ENCODE data around the gene UHRF1. TPM values are rescaled to one million over a fixed set of nuclear protein-coding genes. Genes with fewer than 3 reads are reported as not detected.

UHRF1 gene
- total and polyA plus RNA-seq, 2 of the 13 experiments (the other 11 are each of a cell fraction or from before 2014, with no cell fraction given), result 6.8 to 78.4 TPM

DNA sequence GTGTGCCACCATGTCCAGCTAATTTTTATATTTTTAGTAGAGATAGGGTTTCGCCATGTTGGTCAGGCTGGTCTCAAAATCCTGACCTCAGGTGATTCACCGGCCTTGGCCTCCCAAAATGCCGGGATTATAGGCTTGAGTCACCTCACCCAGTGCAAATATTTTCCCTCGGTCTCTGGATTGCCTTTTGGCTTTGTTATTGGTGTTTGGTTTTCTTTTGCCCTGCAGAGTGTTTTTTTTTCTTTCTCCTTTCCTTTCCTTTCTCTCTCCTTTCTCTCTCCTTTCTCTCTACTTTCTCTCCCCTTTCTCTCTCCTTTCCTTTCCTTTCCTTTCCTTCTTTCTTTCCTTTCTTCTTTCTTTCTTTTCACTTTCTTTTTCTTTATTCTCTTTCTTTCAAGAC lies 92.8 kb downstream of the UHRF1 start (continued):
- TF ChIP-seq, protein P1, sequence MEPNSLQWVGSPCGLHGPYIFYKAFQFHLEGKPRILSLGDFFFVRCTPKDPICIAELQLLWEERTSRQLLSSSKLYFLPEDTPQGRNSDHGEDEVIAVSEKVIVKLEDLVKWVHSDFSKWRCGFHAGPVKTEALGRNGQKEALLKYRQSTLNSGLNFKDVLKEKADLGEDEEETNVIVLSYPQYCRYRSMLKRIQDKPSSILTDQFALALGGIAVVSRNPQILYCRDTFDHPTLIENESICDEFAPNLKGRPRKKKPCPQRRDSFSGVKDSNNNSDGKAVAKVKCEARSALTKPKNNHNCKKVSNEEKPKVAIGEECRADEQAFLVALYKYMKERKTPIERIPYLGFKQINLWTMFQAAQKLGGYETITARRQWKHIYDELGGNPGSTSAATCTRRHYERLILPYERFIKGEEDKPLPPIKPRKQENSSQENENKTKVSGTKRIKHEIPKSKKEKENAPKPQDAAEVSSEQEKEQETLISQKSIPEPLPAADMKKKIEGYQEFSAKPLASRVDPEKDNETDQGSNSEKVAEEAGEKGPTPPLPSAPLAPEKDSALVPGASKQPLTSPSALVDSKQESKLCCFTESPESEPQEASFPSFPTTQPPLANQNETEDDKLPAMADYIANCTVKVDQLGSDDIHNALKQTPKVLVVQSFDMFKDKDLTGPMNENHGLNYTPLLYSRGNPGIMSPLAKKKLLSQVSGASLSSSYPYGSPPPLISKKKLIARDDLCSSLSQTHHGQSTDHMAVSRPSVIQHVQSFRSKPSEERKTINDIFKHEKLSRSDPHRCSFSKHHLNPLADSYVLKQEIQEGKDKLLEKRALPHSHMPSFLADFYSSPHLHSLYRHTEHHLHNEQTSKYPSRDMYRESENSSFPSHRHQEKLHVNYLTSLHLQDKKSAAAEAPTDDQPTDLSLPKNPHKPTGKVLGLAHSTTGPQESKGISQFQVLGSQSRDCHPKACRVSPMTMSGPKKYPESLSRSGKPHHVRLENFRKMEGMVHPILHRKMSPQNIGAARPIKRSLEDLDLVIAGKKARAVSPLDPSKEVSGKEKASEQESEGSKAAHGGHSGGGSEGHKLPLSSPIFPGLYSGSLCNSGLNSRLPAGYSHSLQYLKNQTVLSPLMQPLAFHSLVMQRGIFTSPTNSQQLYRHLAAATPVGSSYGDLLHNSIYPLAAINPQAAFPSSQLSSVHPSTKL (CRISPR knock-in tag; IDR thresholded peaks at IDR 0.05), result peak; percentile 83
- TF ChIP-seq SRY (CRISPR knock-in tag; IDR thresholded peaks at IDR 0.05), result no peak
- TF ChIP-seq KMT2B (CRISPR knock-in tag; IDR thresholded peaks at IDR 0.05), result no peak
- TF ChIP-seq CREM (IDR thresholded peaks at IDR 0.05), result no peak
- TF ChIP-seq CREM (CRISPR knock-in tag; IDR thresholded peaks at IDR 0.05), result no peak
- TF ChIP-seq, protein P2, sequence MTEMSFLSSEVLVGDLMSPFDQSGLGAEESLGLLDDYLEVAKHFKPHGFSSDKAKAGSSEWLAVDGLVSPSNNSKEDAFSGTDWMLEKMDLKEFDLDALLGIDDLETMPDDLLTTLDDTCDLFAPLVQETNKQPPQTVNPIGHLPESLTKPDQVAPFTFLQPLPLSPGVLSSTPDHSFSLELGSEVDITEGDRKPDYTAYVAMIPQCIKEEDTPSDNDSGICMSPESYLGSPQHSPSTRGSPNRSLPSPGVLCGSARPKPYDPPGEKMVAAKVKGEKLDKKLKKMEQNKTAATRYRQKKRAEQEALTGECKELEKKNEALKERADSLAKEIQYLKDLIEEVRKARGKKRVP (CRISPR knock-in tag; IDR thresholded peaks at IDR 0.05), result peak in 1 of 2 experiments; percentile 33; a peak in 1 of 4 replicates
- TF ChIP-seq, protein P3, sequence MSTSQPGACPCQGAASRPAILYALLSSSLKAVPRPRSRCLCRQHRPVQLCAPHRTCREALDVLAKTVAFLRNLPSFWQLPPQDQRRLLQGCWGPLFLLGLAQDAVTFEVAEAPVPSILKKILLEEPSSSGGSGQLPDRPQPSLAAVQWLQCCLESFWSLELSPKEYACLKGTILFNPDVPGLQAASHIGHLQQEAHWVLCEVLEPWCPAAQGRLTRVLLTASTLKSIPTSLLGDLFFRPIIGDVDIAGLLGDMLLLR (CRISPR knock-in tag; IDR thresholded peaks at IDR 0.05), result no peak
- peak; percentile 35; the same call in 1 of the 2 replicates for TF ChIP-seq YEATS2 (CRISPR knock-in tag; IDR thresholded peaks at IDR 0.05; ENCODE audit: borderline replicate concordance)
- TF ChIP-seq, protein P4, sequence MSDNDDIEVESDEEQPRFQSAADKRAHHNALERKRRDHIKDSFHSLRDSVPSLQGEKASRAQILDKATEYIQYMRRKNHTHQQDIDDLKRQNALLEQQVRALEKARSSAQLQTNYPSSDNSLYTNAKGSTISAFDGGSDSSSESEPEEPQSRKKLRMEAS (IDR thresholded peaks at IDR 0.05), result no peak
- TF ChIP-seq, protein P5, sequence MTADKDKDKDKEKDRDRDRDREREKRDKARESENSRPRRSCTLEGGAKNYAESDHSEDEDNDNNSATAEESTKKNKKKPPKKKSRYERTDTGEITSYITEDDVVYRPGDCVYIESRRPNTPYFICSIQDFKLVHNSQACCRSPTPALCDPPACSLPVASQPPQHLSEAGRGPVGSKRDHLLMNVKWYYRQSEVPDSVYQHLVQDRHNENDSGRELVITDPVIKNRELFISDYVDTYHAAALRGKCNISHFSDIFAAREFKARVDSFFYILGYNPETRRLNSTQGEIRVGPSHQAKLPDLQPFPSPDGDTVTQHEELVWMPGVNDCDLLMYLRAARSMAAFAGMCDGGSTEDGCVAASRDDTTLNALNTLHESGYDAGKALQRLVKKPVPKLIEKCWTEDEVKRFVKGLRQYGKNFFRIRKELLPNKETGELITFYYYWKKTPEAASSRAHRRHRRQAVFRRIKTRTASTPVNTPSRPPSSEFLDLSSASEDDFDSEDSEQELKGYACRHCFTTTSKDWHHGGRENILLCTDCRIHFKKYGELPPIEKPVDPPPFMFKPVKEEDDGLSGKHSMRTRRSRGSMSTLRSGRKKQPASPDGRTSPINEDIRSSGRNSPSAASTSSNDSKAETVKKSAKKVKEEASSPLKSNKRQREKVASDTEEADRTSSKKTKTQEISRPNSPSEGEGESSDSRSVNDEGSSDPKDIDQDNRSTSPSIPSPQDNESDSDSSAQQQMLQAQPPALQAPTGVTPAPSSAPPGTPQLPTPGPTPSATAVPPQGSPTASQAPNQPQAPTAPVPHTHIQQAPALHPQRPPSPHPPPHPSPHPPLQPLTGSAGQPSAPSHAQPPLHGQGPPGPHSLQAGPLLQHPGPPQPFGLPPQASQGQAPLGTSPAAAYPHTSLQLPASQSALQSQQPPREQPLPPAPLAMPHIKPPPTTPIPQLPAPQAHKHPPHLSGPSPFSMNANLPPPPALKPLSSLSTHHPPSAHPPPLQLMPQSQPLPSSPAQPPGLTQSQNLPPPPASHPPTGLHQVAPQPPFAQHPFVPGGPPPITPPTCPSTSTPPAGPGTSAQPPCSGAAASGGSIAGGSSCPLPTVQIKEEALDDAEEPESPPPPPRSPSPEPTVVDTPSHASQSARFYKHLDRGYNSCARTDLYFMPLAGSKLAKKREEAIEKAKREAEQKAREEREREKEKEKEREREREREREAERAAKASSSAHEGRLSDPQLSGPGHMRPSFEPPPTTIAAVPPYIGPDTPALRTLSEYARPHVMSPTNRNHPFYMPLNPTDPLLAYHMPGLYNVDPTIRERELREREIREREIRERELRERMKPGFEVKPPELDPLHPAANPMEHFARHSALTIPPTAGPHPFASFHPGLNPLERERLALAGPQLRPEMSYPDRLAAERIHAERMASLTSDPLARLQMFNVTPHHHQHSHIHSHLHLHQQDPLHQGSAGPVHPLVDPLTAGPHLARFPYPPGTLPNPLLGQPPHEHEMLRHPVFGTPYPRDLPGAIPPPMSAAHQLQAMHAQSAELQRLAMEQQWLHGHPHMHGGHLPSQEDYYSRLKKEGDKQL (CRISPR knock-in tag; IDR thresholded peaks at IDR 0.05; ENCODE audit: low read depth), result no peak
- no peak for TF ChIP-seq ZNF124 (CRISPR knock-in tag; IDR thresholded peaks at IDR 0.05)
- no peak for TF ChIP-seq SRSF4 (IDR thresholded peaks at IDR 0.05; ENCODE audit: low read depth, low read length, poor library complexity, severe bottlenecking)
- no peak for TF ChIP-seq ZNF138 (CRISPR knock-in tag; IDR thresholded peaks at IDR 0.05; ENCODE audit: low read depth)
- peak; percentile 82 for TF ChIP-seq FOSL1 (CRISPR knock-in tag; IDR thresholded peaks at IDR 0.05; ENCODE audit: borderline replicate concordance)
- TF ChIP-seq SOX6 (IDR thresholded peaks at IDR 0.05), result no peak
- peak; percentile 89 for TF ChIP-seq SOX6 (CRISPR knock-in tag; IDR thresholded peaks at IDR 0.05)
- TF ChIP-seq RORA (CRISPR knock-in tag; IDR thresholded peaks at IDR 0.05), result no peak
- TF ChIP-seq, protein P6, sequence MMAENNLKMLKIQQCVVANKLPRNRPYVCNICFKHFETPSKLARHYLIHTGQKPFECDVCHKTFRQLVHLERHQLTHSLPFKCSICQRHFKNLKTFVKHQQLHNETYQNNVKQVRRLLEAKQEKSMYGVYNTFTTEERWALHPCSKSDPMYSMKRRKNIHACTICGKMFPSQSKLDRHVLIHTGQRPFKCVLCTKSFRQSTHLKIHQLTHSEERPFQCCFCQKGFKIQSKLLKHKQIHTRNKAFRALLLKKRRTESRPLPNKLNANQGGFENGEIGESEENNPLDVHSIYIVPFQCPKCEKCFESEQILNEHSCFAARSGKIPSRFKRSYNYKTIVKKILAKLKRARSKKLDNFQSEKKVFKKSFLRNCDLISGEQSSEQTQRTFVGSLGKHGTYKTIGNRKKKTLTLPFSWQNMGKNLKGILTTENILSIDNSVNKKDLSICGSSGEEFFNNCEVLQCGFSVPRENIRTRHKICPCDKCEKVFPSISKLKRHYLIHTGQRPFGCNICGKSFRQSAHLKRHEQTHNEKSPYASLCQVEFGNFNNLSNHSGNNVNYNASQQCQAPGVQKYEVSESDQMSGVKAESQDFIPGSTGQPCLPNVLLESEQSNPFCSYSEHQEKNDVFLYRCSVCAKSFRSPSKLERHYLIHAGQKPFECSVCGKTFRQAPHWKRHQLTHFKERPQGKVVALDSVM (CRISPR knock-in tag; IDR thresholded peaks at IDR 0.05), result no peak
